ENCODE data around the gene AVPR2.

AVPR2 gene

GRCh38 chrX:153945956-153946943, 41.8 kb downstream of the AVPR2 start:
- H3K9me3 Mint-ChIP-seq: no peaks in the 10 kb centered on the region
- no peak overlapping the region for H3K4me3 Mint-ChIP-seq
- DNase-seq (ENCODE audit: low spot score in 2 of 2) (no peak), ATAC-seq (ENCODE audit: low read depth) (no peak)
- no peak overlapping the region for H3K27ac Mint-ChIP-seq
- peaks cover 2% of the 10 kb centered on the region for H3K36me3 Mint-ChIP-seq
- peaks cover 7% of the 10 kb centered on the region for H3K4me1 Mint-ChIP-seq
- no peaks in the 10 kb centered on the region for H3K27me3 Mint-ChIP-seq

DNA sequence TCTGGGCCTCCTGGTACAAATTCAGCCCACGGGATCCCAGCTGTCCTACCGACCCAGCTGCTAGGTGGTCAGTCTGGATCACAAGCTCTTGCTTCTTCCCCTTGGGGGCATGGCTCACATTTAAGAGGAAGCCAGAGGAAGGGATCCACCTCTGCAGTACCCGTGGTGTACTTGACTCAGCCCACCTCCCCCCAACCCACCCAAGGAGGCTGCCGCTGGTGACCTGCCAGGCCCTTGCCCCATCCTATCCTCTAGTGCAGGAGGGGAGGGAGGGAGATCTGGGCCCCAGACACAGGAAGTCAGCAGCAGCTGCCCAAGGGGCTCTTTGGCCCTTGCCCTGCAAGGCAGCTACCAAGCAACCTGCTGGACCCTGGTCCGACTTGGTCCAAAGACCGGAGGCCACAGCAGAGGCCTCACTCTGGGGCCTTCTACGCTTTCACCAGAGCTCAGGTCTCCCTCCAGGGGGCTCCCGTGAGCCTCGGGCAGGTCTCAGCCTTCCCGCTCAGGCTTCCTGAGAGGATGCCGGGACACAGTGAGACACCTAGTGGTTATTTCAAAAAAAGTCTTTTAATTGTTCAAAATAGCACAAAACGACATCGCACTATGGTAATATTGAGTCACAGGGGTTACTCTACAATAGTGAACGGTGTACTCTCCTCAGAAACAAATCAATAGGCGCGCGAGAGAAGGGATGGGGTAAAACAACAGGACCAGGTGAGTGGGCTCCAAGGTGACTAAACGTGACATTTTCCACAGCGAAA, 42.7 kb downstream of the AVPR2 start:
- peaks cover 7% of the 10 kb centered on the region for H3K4me1 Mint-ChIP-seq
- no peak overlapping the region for H3K4me3 Mint-ChIP-seq
- ATAC-seq (ENCODE audit: low read depth) (peak; percentile 86), DNase-seq (ENCODE audit: low spot score in 2 of 2) (peak; percentile 70 to 72)
- peak overlapping the region; percentile 92 for H3K27ac Mint-ChIP-seq
- peaks cover 2% of the 10 kb centered on the region for H3K36me3 Mint-ChIP-seq
- H3K27me3 Mint-ChIP-seq: no peaks in the 10 kb centered on the region
- no peaks in the 10 kb centered on the region for H3K9me3 Mint-ChIP-seq

DNA sequence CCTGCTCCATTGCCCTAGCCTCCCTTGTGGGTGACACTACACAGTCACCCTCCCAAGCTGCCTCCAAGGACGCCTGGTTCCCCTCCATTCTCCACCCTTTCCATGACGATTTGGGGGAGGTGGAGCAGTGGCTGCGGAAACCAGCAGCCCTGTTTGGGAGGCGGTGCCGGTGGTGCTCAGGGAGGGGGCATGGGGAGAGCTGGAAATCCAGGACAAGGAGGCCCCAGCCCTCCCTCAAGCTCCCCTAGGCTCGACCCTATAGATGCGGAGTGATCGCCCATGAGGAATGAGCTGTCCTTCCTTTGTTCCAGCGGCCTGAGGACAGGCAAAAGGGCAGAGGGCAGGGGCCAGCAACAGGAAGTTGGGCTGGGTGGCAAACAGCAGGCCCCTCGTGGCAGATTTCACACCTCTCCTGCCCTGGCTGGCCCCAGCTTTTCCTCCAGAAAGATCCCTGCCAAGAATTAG, 43.6 kb downstream of the AVPR2 start:
- Mint-ChIP-seq H3K4me1 (peaks cover 7% of the 10 kb centered on the region), H3K4me3 (no peak overlapping the region), H3K9me3 (no peaks in the 10 kb centered on the region), H3K27me3 (no peaks in the 10 kb centered on the region), H3K27ac (no peak overlapping the region), H3K36me3 (peaks cover 2% of the 10 kb centered on the region)
- ATAC-seq (ENCODE audit: low read depth) (no peak), DNase-seq (ENCODE audit: low spot score in 2 of 2) (no peak)

- no peak overlapping the region for H3K4me3 Mint-ChIP-seq
- peaks cover 10% of the 10 kb centered on the region for H3K4me1 Mint-ChIP-seq
- peaks cover 2% of the 10 kb centered on the region for H3K36me3 Mint-ChIP-seq
- no peak overlapping the region for H3K27ac Mint-ChIP-seq
- DNase-seq (ENCODE audit: low spot score in 2 of 2) (no peak), ATAC-seq (ENCODE audit: low read depth) (no peak)
- no peaks in the 10 kb centered on the region for H3K9me3 Mint-ChIP-seq
- H3K27me3 Mint-ChIP-seq: no peaks in the 10 kb centered on the region
Observed at GRCh38 chrX:153948847-153949805, 44.7 kb downstream of the AVPR2 start.

- H3K27ac Mint-ChIP-seq: no peak overlapping the region
- H3K4me1 Mint-ChIP-seq: peaks cover 7% of the 10 kb centered on the region
- no peak for DNase-seq (ENCODE audit: low spot score in 2 of 2)
- peaks cover 5% of the 10 kb centered on the region for H3K36me3 Mint-ChIP-seq
- H3K27me3 Mint-ChIP-seq: no peaks in the 10 kb centered on the region
- no peak overlapping the region for H3K4me3 Mint-ChIP-seq
- ATAC-seq (ENCODE audit: low read depth): no peak
- H3K9me3 Mint-ChIP-seq: no peaks in the 10 kb centered on the region
Observed at GRCh38 chrX:153950127-153950526, 45.7 kb downstream of the AVPR2 start.

GRCh38 chrX:153951683-153952372, 47.4 kb downstream of the AVPR2 start:
- no peak for DNase-seq (ENCODE audit: low spot score in 2 of 2)
- H3K36me3 Mint-ChIP-seq: peaks cover 6% of the 10 kb centered on the region
- ATAC-seq (ENCODE audit: low read depth): no peak
- H3K4me3 Mint-ChIP-seq: no peak overlapping the region
- no peaks in the 10 kb centered on the region for H3K9me3 Mint-ChIP-seq
- H3K27ac Mint-ChIP-seq: no peak overlapping the region
- peaks cover 7% of the 10 kb centered on the region for H3K4me1 Mint-ChIP-seq
- H3K27me3 Mint-ChIP-seq: no peaks in the 10 kb centered on the region

DNA sequence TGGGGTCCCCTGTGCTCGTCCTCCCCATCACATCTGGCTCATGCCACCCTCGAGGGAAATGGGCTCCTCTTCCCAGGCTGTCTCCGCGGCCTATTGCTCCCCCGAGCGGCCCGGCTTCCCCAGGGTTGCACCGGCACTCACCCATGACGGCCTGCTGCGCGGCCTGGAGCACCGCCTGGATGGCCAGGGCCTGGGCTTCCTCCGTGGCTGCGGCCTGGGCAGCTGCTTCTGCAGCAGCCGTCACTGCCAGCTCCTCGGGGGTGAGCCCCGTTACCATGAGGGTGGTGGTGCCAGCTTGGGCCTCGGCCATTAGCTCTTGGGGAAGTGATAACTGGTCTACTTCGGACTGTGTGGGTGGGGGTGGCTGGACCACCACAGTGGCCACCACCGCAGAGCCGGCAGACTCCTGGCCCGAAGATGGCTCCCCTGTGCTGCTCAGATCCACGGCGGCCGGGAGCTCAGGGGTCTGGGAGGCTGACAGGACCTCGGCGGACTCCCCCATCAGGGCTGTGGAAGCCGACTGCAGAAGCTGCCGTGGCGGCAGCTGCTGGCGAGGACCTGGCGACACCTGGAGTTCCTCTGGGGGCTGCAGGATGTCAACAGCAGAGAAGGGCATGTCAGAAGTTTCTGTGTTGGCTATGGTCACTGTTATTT, 48.0 kb downstream of the AVPR2 start:
- Mint-ChIP-seq H3K27me3 (no peaks in the 10 kb centered on the region), H3K36me3 (peaks cover 5% of the 10 kb centered on the region), H3K4me1 (peaks cover 4% of the 10 kb centered on the region), H3K9me3 (no peaks in the 10 kb centered on the region), H3K27ac (no peak overlapping the region), H3K4me3 (no peak overlapping the region)
- DNase-seq (ENCODE audit: low spot score in 2 of 2) (no peak), ATAC-seq (ENCODE audit: low read depth) (no peak)

GRCh38 chrX:153953342-153953830, 48.9 kb downstream of the AVPR2 start:
- Mint-ChIP-seq H3K36me3 (peaks cover 4% of the 10 kb centered on the region), H3K27ac (peak overlapping the region; percentile 75), H3K9me3 (no peaks in the 10 kb centered on the region), H3K4me3 (no peak overlapping the region), H3K4me1 (peaks cover 3% of the 10 kb centered on the region), H3K27me3 (no peaks in the 10 kb centered on the region)
- peak; percentile 73 for ATAC-seq (ENCODE audit: low read depth)
- peak; percentile 73 to 91 for DNase-seq (ENCODE audit: low spot score in 2 of 2)

DNA sequence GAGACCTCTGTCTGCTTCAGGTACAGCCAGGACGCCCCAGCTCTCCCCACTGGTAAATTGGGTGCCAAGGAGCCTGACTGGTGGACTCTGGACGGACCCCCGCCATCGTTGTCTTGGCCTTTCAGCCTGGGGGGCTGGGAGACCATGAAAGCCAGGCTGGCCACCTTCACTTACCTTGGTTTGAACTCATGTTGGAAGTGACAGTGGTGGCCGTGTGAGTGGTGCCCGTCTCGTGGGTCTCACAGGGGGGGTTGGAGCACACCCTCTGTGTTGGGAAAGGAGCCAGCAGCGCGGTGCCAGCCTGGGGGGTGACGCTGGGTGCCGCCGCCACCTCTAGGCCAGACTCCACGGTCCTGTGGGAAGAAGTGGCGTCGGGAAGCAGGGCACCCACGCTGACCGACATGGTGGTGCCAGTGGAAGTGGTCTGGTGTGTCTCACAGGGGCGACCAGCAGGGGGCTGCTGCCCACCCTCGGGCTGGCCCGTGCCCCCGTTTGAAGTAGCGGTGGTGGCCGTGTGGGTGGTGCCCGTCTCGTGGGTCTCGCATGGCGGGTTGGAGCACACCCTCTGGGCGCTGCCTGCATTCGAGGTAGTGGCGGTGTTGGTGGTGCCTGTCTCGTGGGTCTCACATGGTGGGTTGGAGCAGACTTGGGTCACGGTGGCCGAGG, 49.6 kb downstream of the AVPR2 start:
- Mint-ChIP-seq H3K4me1 (peaks cover 3% of the 10 kb centered on the region), H3K27me3 (no peaks in the 10 kb centered on the region), H3K4me3 (no peak overlapping the region), H3K9me3 (no peaks in the 10 kb centered on the region), H3K36me3 (peaks cover 4% of the 10 kb centered on the region), H3K27ac (no peak overlapping the region)
- ATAC-seq (ENCODE audit: low read depth) (no peak), DNase-seq (ENCODE audit: low spot score in 2 of 2) (no peak)

- Mint-ChIP-seq H3K27me3 (no peaks in the 10 kb centered on the region), H3K4me1 (peaks cover 3% of the 10 kb centered on the region), H3K27ac (no peak overlapping the region), H3K9me3 (no peaks in the 10 kb centered on the region), H3K36me3 (peaks cover 4% of the 10 kb centered on the region), H3K4me3 (no peak overlapping the region)
- ATAC-seq (ENCODE audit: low read depth) (no peak), DNase-seq (ENCODE audit: low spot score in 2 of 2) (no peak)
Observed at GRCh38 chrX:153954558-153955227, 50.2 kb downstream of the AVPR2 start.

- no peak overlapping the region for H3K4me3 Mint-ChIP-seq
- no peak overlapping the region for H3K27ac Mint-ChIP-seq
- H3K27me3 Mint-ChIP-seq: no peaks in the 10 kb centered on the region
Observed at GRCh38 chrX:153955228-153955732, 50.8 kb downstream of the AVPR2 start.

More at GRCh38 chrX:153955228-153955732, 50.8 kb downstream of the AVPR2 start:
- no peak for ATAC-seq (ENCODE audit: low read depth)
- no peak for DNase-seq (ENCODE audit: low spot score in 2 of 2)
- no peaks in the 10 kb centered on the region for H3K9me3 Mint-ChIP-seq
- peaks cover 3% of the 10 kb centered on the region for H3K4me1 Mint-ChIP-seq
- peaks cover 4% of the 10 kb centered on the region for H3K36me3 Mint-ChIP-seq
